T-helper 2 cell treated with Interferon-gamma antibody and Interleukin-4, amounts not matched to agents 5 μg/mL and 100 μg/mL, for 36 hours (primary cell): ENCODE measurements around the gene LRRK2.

Experiments
- DNase-seq: peaks from one replicate; pipeline ENCODE4 v3.0.0; 2021; ENCODE audit warnings: low spot score
- H3K27ac Mint-ChIP-seq: one replicate; pipeline ENCODE4 v1.8.0; 2021; ENCODE audit warnings: mild to moderate bottlenecking, mixed read lengths
- H3K27me3 Mint-ChIP-seq: one replicate; pipeline ENCODE4 v1.8.0; 2021; ENCODE audit warnings: low read depth, mixed read lengths
- H3K36me3 Mint-ChIP-seq: one replicate; pipeline ENCODE4 v1.8.0; 2021; ENCODE audit warnings: low read depth, mixed read lengths
- H3K4me1 Mint-ChIP-seq: one replicate; pipeline ENCODE4 v1.8.0; 2021; ENCODE audit warnings: low read depth, mixed read lengths
- H3K4me3 Mint-ChIP-seq: one replicate; pipeline ENCODE4 v1.8.0; 2022; ENCODE audit warnings: mild to moderate bottlenecking, moderate library complexity, mixed read lengths
- H3K9me3 Mint-ChIP-seq: one replicate; pipeline ENCODE4 v1.8.0; 2021; ENCODE audit warnings: mixed read lengths

The LRRK2 gene

GRCh38 chr12:40287369-40287975 is 62.7 kb downstream of the LRRK2 start:
- Mint-ChIP-seq H3K27ac (no peak overlapping the region), H3K4me1 (no peaks in the 10 kb centered on the region)

GRCh38 chr12:40292788-40293429 is 68.1 kb downstream of the LRRK2 start:
- no peaks in the 10 kb centered on the region for H3K9me3 Mint-ChIP-seq
- H3K27ac Mint-ChIP-seq = no peak overlapping the region
- no peaks in the 10 kb centered on the region for H3K36me3 Mint-ChIP-seq
- no peak for DNase-seq
- H3K4me3 Mint-ChIP-seq = no peak overlapping the region
- H3K4me1 Mint-ChIP-seq = no peaks in the 10 kb centered on the region
- no peaks in the 10 kb centered on the region for H3K27me3 Mint-ChIP-seq

More at GRCh38 chr12:40287369-40287975, 62.7 kb downstream of the LRRK2 start:
- Mint-ChIP-seq H3K9me3 (no peaks in the 10 kb centered on the region), H3K36me3 (no peaks in the 10 kb centered on the region), H3K27me3 (no peaks in the 10 kb centered on the region), H3K4me3 (no peak overlapping the region)
- DNase-seq = no peak

- Mint-ChIP-seq H3K9me3 (no peaks in the 10 kb centered on the region), H3K36me3 (no peaks in the 10 kb centered on the region), H3K4me3 (no peak overlapping the region), H3K4me1 (no peaks in the 10 kb centered on the region), H3K27me3 (no peaks in the 10 kb centered on the region), H3K27ac (no peak overlapping the region)
- no peak for DNase-seq
Observed at GRCh38 chr12:40298341-40298740, 73.5 kb downstream of the LRRK2 start.

- H3K27me3 Mint-ChIP-seq = no peaks in the 10 kb centered on the region
- H3K4me3 Mint-ChIP-seq = no peak overlapping the region
- H3K36me3 Mint-ChIP-seq = no peaks in the 10 kb centered on the region
- no peaks in the 10 kb centered on the region for H3K4me1 Mint-ChIP-seq
- DNase-seq = no peak
- H3K9me3 Mint-ChIP-seq = no peaks in the 10 kb centered on the region
- no peak overlapping the region for H3K27ac Mint-ChIP-seq
Observed at GRCh38 chr12:40300490-40300889, 75.7 kb downstream of the LRRK2 start.

DNA sequence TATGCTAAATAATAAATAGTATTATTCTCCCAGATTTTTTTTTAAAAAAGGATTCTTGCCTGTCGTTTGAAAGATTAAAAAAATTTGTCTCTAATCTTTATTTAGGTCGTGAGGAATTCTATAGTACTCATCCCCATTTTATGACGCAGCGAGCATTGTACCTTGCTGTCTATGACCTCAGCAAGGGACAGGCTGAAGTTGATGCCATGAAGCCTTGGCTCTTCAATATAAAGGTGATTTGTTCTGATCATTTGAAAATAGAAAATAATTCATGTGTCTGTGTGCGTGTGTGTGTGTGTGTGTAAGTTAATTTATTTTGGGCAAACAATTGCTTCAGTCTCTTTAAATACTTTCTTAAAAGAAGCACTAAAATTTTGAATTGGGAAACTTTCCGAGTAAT is 84.2 kb downstream of the LRRK2 start:
- no peaks in the 10 kb centered on the region for H3K4me1 Mint-ChIP-seq
- no peaks in the 10 kb centered on the region for H3K27me3 Mint-ChIP-seq
- no peak overlapping the region for H3K4me3 Mint-ChIP-seq
- no peak for DNase-seq
- no peaks in the 10 kb centered on the region for H3K36me3 Mint-ChIP-seq
- H3K27ac Mint-ChIP-seq = no peak overlapping the region
- no peaks in the 10 kb centered on the region for H3K9me3 Mint-ChIP-seq

- no peaks in the 10 kb centered on the region for H3K4me1 Mint-ChIP-seq
- H3K9me3 Mint-ChIP-seq = no peaks in the 10 kb centered on the region
- no peak for DNase-seq
- no peak overlapping the region for H3K4me3 Mint-ChIP-seq
- no peak overlapping the region for H3K27ac Mint-ChIP-seq
- no peaks in the 10 kb centered on the region for H3K36me3 Mint-ChIP-seq
- H3K27me3 Mint-ChIP-seq = no peaks in the 10 kb centered on the region
Observed at GRCh38 chr12:40310211-40310610, 85.4 kb downstream of the LRRK2 start.

DNA sequence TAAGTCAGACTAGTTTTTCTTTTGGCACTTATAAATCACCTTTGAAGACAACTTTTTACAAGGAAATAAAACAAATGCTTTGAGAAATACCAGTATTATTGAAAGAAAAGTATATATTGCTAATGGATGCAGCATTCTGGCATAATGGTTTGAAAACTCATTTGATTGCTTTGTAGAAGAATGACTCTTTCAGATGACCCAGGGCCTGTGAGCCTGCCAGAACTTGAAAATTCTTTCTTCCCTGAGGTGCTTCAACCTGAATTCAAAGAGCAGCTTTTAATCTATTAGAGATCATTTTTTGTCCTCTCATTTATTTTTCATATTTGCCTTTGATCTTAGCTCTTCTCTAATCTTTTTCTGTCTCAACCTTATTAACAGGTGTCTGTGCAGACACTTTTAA is 87.4 kb downstream of the LRRK2 start:
- no peak overlapping the region for H3K27ac Mint-ChIP-seq

DNA sequence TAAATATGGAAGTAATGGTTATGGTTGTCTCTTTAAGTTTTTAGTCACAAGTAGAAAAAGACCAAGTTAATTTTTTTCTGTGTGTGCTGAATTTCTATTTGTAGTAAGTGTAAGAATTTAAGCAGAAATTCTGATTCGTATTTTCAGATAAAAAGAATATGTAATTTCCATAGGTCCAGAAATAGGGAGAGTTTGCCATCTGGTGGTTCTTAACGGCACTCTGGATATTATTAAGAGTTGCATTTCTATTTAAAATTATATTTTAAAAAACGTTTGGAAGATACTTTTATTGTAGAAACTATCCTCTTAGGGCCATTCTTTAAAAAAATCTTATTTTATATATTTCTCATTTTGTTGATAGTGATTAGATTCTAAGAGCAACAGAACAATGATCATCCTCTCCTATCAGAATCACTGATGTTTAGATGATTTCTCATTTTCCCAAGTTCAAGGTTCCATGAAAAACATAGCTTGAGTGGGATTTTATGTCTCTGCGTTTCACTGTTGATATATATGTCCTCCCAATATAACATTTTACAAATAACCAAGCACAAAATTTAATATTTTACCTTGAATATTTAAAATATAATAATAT is 88.3 kb downstream of the LRRK2 start:
- no peak for DNase-seq
- H3K4me1 Mint-ChIP-seq = no peaks in the 10 kb centered on the region
- no peaks in the 10 kb centered on the region for H3K27me3 Mint-ChIP-seq
- H3K4me3 Mint-ChIP-seq = no peak overlapping the region
- H3K36me3 Mint-ChIP-seq = no peaks in the 10 kb centered on the region
- no peak overlapping the region for H3K27ac Mint-ChIP-seq
- H3K9me3 Mint-ChIP-seq = no peaks in the 10 kb centered on the region

More for the DNA sequence above, 87.4 kb downstream of the LRRK2 start:
- Mint-ChIP-seq H3K9me3 (no peaks in the 10 kb centered on the region), H3K4me1 (no peaks in the 10 kb centered on the region), H3K27me3 (no peaks in the 10 kb centered on the region), H3K36me3 (no peaks in the 10 kb centered on the region), H3K4me3 (no peak overlapping the region)
- DNase-seq = no peak

DNA sequence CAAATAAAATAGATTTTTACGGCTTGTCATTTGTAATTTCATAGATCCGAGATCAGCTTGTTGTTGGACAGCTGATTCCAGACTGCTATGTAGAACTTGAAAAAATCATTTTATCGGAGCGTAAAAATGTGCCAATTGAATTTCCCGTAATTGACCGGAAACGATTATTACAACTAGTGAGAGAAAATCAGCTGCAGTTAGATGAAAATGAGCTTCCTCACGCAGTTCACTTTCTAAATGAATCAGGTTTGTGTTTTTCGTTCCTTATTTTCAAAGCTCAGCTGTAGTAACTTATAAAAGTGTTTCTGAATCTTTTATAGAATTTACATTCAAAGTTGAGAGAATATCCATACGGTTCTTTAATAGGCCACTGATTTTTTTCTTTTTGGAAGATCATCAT is 89.1 kb downstream of the LRRK2 start:
- H3K27ac Mint-ChIP-seq = no peak overlapping the region

DNA sequence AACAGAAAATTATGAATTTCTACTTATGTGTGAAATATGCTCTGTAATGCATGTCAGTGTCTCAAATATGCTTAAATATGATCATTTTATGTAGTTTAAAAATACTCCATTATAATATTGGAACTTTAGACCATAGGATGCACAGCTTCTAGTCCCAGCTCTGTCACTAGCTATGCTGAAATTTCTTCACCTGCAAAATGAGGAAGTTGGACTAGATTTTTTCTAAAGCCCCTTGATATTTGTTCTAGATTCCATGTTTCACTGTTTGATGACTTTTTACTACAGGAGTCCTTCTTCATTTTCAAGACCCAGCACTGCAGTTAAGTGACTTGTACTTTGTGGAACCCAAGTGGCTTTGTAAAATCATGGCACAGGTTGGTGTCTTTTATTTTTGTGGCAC is 90.1 kb downstream of the LRRK2 start:
- no peak overlapping the region for H3K27ac Mint-ChIP-seq
- no peak overlapping the region for H3K4me3 Mint-ChIP-seq
- no peaks in the 10 kb centered on the region for H3K27me3 Mint-ChIP-seq
- DNase-seq = no peak
- no peaks in the 10 kb centered on the region for H3K9me3 Mint-ChIP-seq
- H3K36me3 Mint-ChIP-seq = no peaks in the 10 kb centered on the region
- no peaks in the 10 kb centered on the region for H3K4me1 Mint-ChIP-seq

More for the DNA sequence above, 89.1 kb downstream of the LRRK2 start:
- H3K36me3 Mint-ChIP-seq = no peaks in the 10 kb centered on the region
- H3K9me3 Mint-ChIP-seq = no peaks in the 10 kb centered on the region
- no peaks in the 10 kb centered on the region for H3K27me3 Mint-ChIP-seq
- DNase-seq = no peak
- no peaks in the 10 kb centered on the region for H3K4me1 Mint-ChIP-seq
- no peak overlapping the region for H3K4me3 Mint-ChIP-seq

- no peak overlapping the region for H3K27ac Mint-ChIP-seq
- no peak overlapping the region for H3K4me3 Mint-ChIP-seq
- no peaks in the 10 kb centered on the region for H3K27me3 Mint-ChIP-seq
- H3K36me3 Mint-ChIP-seq = no peaks in the 10 kb centered on the region
- H3K9me3 Mint-ChIP-seq = no peaks in the 10 kb centered on the region
- H3K4me1 Mint-ChIP-seq = no peaks in the 10 kb centered on the region
- DNase-seq = no peak
Observed at GRCh38 chr12:40315375-40315774, 90.6 kb downstream of the LRRK2 start.

GRCh38 chr12:40324261-40324660 is 99.5 kb downstream of the LRRK2 start:
- no peak for DNase-seq
- H3K27me3 Mint-ChIP-seq = no peaks in the 10 kb centered on the region
- no peaks in the 10 kb centered on the region for H3K36me3 Mint-ChIP-seq
- H3K4me1 Mint-ChIP-seq = no peaks in the 10 kb centered on the region
- no peaks in the 10 kb centered on the region for H3K9me3 Mint-ChIP-seq
- H3K27ac Mint-ChIP-seq = no peak overlapping the region
- H3K4me3 Mint-ChIP-seq = no peak overlapping the region

GRCh38 chr12:40325349-40325960 is 100.7 kb downstream of the LRRK2 start:
- Mint-ChIP-seq H3K9me3 (no peaks in the 10 kb centered on the region), H3K4me3 (no peak overlapping the region), H3K27ac (no peak overlapping the region), H3K4me1 (no peaks in the 10 kb centered on the region), H3K27me3 (no peaks in the 10 kb centered on the region), H3K36me3 (no peaks in the 10 kb centered on the region)
- DNase-seq = no peak

DNA sequence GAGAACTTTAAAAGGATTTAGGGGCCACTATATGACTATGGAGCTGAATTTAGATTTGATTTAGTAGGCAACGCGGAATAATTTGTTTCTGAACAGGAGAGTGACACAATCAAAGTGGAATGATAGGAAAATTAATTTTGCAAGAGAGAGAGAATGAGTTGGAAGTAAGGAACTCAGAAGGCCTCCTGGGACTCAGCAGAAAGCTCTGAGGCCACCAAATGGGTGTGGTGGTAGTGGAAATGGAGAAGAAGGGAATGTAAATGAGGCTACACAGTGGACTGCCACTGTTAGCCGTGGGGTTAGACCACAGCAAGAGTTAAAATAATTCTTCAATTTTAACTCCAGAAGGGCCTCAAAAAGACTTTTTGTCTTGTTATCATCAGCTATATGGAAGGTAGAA is 102.7 kb downstream of the LRRK2 start:
- Mint-ChIP-seq H3K36me3 (no peaks in the 10 kb centered on the region), H3K27me3 (no peaks in the 10 kb centered on the region), H3K27ac (no peak overlapping the region), H3K4me1 (no peaks in the 10 kb centered on the region), H3K4me3 (no peak overlapping the region), H3K9me3 (no peaks in the 10 kb centered on the region)
- no peak for DNase-seq
